ENCODE results near the gene AKAP13. TPM values are rescaled to one million over a fixed set of nuclear protein-coding genes. Genes with fewer than 3 reads are reported as not detected.
A peak's percentile ranks its signal among the peaks of the same experiment; 100 is the strongest.
"Not testable (repeated sequence)": the region's sequence is repeated elsewhere in the genome, so short reads cannot be mapped to it uniquely, and the experiment has no call there.

The AKAP13 gene
- polyA plus RNA-seq, 5 donors: 73.8 to 98.5 (median 87.9) TPM

DNA sequence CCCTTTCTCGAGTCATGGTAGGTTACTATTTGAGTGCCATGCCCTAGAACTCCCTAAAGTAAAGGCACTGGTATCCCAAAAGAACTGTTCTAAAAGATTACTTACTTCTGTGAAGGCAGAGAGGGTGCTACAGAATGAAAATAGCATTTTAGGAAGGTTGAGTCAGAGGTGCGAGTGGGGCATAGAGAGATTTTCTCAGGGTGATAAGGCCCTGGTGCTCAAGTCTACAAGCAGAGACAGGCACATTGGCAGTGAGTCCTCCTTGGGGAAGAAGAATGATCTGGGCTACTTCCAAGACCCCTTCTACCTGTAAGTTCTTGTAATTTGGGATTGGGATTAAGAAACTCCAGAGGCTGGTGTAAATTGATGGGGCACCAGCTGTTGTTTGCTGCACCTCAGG lies 96.7 kb downstream of the AKAP13 start:
- no peak for DNase-seq

DNA sequence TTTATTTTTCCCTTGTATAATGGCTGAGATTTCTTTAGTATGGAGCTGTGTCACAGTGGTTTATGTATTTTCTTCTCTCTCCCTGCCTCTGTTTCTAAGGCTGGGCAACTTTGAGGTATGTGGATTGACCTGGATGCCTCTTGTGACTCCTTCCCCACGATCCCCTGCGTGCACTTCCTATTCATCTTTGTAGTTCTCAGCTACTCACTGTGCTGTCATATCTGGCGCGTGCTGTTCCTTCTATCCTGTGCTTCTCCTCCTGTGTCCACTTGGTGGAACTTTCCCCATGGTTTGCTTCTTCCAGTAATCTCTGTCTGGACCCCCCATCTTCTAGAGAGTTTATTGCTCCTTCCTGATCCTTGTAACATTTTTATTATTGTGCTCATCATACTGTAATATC lies 97.3 kb downstream of the AKAP13 start:
- no peak for DNase-seq

DNA sequence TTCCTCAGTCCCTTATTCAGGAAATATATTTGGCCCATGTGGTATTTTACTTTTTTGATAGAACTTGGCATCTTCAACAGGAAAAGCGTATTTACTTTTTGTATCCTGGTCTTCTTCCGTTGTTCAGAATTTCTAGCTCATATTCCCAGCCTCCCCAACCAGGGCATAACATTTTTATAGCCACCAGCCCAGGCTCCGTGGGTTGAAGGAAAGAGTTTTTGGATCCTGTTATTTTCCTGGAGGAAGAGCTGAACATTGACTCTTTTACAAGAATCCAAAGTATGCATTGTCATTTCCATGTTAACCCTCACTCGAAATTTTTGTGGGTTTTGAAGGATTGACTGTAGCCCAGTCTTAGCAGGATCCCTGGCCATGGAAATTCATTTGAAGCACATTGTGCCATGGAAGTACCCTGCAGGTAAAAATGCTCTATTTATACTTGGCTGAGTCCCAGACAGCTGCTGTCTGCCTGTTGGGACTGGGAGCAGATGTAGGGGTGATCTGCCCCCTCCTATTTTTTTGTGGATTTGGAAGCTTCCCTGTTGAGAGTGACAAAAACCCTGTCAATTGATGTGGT lies 98.8 kb downstream of the AKAP13 start:
- DNase-seq: no peak

DNA sequence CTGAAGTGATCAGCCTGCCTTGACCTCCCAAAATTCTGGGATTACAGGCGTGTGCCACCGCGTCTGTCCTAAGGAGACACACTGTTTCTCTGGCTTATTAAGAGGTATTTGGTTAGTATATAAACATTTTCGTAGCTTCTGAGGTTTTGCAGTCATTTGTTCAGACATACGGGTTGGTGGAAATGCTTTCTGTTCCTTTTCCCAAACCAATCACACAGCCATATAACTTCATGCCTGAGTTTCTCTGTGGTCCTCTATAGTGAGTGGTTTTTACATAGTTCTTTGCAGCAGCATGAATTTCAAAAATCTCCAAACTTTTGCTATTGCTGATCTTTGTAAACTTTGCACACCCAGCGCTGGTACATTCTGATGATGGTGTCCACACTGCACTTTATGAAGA lies 100.5 kb downstream of the AKAP13 start:
- no peak for DNase-seq

DNA sequence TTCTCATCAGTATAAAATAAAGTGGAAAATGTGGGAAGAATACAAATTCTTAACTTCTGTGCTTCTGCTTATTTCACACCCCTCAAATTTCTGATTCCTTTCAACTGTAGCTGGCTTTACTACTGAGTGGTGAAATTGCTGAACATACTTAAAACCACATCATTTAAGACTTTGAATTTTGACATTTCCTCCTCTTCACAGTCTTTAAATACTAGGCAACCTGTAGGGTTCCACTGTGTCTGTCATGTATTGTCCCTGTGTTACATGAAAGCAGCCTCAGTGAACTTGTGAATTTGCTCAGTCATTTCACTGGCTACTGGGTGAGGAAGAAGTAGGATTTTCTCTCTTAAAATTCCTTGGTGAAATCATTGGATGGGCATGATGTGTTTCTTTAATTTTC lies 101.1 kb downstream of the AKAP13 start:
- not testable (repeated sequence) for DNase-seq

DNA sequence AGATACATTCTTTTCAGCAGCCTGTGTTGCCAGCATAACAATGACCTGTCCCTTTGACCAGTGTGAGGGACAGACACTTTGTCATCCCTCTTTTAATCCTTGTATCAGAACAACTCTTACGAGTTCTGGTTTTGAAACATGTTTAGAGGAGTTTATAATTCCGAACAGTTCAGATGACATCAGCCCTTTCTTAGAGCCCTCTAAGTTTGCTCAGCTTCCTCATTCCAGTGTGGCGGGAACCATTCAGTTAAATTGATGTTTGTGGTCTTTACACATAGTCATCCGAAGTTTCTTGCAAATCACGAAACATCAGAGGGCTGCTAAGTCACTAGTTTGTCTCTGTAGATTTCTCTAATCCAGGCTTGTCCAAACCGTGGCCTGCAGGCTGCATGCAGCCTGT lies 102.5 kb downstream of the AKAP13 start:
- DNase-seq: no peak

DNA sequence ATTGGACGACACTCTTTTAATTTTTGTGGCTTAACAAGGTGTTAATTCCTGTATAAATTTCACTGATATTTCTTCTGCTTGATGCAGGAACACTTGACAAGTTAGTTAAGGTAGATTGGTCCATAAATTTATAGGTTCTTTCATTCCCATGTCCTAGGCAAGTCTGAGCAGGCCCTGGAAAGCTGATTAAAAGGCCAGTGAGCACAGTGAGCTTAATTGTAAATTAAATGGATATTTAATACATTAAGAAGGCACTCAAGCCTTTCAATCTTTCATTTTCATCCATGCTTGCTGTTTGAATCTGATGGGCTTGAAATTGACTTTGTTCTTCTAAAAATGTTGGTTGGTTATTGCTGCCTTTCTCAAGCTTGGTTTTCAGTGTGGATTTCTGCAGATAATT lies 103.6 kb downstream of the AKAP13 start:
- not testable (repeated sequence) for DNase-seq

DNA sequence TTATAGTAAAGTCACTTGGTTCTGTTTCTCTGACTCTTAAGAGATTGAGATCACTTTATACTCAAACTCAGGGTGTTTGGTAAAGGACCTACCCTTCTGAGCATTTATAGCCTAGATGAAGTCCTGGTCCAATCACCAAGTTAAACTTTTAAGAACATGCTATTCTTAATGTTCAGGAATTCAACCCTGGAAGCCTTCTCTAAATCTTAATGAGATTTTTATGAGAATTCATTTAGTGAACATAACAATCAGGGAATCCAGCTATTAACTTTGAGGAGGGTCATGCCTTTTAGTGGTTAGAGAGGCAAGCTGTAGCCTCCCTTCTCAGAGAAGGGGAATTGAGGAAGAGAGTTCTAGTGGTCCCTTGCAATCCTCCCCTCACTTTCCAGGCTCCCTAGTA lies 104.5 kb downstream of the AKAP13 start:
- not testable (repeated sequence) for DNase-seq

DNA sequence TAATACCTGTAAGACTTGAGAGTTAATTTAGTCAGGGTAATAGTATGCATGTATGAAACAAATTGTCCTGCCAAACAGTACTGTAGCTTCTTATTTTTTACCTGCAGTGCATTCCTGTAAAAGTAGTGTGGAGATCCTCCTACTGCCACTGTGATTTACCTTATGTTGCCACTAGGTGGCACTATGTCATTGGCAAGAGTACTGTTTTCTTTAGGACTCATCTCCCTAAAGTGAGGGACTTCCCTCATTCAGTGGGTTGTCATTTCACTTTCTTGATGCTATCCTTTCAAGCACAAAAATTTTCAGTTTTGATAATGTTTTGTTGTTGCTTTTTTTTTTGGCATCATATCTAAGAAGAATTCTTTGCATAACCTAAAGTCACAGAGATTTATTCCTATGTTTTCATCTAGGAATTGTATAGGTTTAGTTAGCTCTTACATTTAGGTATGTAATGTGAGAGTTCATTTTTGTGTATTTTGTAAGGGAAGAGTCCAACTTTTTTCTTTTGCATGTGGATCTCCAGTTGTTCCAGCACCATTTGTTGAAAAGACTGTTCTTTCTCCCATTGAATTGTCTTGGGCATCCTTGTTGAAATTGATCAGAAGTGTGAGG lies 105.7 kb downstream of the AKAP13 start:
- peak; percentile 54 to 72 for DNase-seq

DNA sequence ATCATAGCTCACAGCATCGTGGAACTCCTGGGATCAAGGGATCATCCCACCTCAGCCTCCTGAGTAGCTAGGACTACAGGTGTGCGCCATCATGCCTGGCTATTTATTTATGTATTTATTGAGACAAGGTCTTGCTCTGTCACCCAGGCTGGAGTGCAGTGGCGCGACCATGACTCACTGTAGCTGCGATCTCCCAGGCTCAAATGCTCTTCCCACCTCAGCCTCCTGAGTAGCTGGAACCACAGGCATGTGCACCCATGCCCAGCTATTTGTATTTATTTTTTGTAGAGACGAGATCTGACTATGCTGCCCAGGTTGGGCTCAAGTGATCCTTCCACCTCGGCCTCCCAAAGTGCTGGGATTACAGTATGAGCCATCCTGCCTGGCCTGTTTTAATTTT lies 107.4 kb downstream of the AKAP13 start:
- not testable (repeated sequence) for DNase-seq

DNA sequence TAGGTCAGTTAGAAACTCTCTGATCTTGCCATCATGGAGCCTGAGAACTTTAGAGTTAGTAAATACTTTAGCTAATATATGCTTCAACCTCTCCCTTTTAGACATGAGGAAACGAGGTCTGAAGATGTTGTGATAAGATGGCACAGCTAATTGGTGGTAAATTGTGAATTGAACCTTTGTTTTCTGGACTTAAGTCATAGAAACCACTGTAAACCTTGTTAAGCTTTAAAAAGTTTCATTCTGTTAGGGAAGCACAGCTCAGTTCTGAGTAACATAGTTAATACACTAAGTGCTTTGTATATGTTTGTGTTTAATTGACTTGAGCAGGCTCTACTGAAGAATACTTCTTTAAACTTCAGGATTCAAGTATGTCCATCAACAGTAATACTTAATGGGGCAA lies 108.6 kb downstream of the AKAP13 start:
- DNase-seq: no peak

DNA sequence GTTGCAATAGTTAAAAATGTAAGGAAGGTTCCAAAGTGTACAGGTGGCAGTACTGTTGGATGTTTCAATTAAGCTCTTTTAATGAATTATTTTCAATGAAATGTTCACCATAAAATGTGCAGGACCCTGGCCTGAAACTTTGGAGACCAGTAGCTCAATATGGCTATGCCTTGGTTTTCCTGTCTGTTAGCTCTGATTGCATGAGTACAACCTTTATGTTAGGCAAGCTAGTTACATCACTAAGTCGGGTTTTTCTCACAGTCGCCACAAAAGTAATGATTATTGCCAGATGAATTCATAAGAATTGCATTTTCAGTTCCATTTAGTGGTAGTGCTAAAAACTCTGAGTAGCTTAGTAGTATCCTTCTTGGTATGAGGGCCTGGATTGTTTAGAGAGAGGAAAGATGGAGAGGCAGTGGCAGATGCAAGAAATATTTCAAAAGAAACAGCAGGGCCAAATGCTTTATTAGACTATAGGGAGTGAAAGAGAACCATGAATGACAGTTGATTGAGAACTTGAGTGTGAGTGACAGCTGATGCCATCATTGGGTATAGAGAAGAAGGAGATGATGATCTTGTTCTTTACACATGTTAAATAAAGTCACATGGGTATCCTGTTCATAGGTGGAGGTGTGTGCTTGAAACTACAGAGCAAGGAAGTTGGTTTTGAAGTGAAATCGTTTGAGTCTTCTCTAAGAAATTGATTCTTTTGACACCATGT lies 109.5 kb downstream of the AKAP13 start:
- no peak for DNase-seq

DNA sequence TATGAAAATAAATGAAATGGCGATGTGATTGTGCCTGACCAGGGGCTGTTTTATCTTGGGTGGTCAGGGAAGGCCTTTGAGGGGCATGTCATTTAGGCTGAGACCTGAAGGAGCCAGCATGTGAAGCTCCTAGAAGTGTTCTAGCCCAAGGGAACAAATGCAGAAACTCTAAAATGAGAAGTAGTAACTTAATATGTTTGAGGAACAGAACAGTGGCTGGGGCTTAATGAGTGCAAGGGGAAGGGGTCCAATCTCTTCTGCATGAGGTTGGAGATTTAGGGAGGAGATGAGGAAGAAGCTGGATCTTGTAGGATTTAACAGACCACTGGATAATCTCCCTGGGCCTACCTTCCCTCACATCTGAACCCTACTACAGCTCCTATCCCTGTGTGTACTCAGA lies 110.5 kb downstream of the AKAP13 start:
- no peak for DNase-seq

DNA sequence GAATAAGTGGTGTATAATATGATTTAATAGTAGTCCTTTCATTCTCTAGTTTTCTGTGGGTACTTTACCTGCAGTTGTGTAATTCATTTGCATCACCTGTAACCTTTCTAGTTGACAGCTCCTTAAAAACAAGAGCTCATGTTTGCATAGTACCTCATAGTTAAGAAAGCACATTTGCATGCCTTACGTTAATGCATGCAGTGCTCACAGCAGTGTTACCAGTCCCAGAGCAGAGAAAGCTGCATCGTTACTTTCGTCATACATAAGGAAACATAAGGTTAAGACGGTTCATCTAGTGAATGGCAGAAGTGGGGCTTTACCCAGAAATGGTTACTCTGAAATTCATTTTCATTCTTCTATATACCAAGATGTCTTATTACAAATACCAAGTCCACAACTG lies 111.3 kb downstream of the AKAP13 start:
- DNase-seq: no peak

DNA sequence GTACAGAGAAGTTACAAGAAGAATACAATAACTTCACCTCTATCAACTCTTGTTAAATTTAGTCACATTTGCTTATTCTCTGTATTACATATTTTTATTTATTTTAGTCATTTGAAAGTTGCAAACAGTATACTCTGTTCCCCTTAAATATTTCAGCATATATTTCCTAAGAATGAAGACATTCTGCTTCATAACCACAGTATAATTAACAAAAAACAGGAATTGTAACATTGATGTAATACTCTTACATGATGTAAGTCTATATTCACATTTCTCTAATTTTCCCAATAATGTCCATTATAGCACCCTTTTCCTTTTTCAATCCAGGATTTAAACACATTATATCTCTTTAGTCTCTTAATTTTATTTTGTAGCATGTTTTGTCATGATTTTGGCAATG lies 112.0 kb downstream of the AKAP13 start:
- no peak for DNase-seq

DNA sequence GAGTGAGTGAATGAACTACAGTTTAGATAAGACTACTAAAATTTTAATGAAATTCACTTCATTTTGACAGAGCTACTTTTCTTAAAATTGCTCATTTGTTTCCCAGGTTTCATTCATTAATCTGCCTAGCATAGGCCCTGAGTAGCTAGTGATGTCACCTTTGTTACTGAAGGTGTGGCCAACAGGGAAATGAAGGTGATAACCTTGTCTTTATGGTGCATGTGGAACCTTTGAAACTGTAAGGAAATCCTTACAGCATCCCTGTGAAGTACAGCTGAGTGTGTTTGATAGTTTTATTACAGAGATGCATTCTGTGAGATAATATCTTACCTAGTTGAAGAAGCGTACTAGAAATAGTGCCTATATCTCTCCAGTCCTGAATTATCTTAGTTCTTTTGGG lies 112.9 kb downstream of the AKAP13 start:
- DNase-seq: no peak

DNA sequence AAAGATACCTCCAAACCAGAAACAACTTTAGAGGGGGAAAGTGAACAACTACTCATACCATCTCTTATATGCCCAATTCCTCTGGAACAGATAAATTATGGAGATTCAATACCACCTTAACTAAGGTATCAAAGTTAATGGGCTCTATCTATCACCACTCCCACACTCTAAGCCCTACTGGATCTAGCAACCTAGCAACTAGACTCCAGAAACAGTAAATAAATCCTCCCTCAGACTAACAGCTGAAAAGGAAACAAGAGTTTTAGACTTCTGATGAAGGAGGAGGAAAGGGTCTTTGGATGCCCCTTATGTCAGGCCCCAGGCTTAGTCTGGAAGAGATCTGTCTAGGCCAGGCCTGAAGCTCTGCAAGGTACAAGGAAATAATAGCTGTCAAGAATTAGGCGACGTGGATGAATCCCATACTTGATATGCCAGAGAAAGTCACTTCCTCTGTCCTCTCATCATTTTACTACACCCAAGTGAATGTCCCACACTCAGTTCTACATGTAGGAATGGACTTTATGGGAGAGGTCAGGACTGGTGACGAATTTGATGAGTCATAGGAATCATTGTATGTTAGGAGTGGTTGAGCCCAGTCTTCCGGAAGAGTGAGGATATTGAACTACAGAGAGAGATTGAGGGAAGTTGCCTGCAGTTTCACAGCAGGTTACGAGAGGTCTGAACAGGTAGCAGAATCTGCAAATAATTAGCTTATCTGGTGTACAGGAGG lies 113.8 kb downstream of the AKAP13 start:
- no peak for DNase-seq

DNA sequence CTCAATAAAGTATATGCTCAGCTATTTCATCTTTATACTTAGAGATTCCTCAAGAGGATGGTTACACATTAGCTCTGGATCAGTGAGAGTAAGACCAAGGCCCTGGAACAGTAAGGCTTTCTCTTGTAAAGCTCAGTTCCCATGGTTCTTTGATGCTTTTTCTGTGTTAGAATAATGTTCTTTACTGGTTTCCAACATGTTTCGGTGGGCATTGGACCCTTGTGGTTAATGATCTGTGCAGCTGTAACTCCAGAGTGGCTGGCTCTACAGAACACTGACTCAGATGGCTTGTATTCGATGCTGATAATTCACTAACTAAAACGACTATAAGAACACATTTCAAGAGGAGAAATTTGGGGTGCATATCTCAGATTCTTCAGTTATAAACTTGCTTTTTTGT lies 114.7 kb downstream of the AKAP13 start:
- DNase-seq: no peak

DNA sequence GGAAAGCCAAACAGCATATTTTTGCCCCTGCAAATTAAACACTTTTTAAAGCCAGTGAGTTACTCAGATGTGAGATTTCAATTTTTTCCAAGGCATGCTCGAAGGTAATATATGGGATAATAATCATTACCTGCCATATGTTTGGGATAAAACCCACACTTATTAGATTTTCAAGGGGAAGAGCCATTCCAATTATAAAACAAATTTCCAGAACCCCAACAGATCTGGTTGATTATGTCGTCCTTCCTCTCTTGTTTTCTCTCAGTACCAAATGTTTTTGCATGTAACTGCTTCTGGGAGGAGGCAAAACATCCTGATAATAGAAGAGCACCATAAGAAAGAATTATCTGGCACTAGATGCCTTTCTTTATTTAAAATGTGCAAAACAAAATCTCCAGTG lies 115.1 kb downstream of the AKAP13 start:
- DNase-seq: no peak

DNA sequence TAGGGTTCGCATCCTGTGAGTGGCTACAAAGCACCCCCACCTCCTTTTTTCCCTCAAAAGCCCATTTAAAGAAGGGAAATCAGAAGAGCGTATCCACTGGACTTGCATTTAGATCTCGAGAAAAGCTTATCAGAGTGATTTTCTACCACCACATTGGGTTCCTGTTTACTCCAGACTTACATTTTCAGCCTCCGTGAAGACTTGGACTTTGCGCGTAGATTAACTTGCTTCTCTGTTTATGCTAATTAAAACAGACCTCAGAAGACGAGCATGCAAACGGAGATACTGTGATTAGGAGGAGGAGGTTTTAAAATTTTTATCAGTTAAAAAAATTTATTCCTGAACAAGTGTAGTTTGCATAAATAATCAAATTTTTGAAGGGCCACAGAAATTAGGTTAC lies 115.7 kb downstream of the AKAP13 start:
- DNase-seq: no peak

DNA sequence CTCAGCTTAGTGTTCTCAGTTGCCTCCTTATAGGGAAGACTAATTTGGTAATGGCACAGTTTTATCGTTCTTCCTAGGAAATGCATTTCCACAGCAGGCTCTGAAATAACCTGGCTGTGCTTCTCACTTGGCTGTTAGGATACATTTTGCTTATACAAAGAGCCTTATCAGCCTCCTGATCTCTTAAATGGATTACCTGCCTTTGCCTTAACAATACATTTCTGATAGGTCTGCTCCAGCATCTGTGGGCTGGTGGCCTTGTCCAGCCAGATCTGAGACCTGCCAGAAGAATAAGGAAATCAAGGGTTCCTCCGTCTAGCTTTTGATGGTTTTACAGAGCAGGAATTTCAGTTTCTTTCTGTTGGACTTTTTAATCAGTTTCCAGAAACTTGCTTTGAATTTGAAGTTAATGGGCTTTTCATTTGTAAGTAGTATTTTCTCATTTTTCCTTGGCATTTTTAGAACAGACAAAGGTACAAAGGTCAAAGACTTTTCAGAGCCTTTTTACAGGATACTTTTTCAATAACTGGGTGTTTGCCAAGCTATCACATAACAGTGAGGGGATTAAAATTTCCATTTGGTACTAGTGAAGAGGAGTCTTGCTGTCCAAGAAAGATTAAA lies 116.3 kb downstream of the AKAP13 start:
- no peak for DNase-seq

DNA sequence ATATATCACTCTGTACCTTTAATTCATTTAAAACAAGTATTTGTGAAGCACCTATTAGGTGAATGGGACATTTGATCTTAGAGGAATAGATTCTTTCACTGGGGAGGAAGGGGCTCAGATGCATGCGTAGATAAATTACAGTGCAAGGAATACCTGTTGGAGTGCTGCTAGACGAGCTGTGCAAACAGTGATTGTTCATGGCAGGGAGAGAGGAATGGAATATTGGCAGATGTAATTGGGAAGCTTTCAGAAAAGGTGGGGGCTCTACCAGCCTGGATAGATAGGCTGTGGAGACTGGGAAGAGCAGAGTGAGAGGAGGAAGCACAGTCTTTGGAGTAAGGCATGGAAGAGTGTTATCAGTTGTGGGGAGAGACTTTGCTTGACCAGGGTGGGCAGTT lies 116.8 kb downstream of the AKAP13 start:
- no peak for DNase-seq
